Effector memory CD4-positive, alpha-beta T cell (primary cell): ENCODE results near the gene XRCC5.

ENCODE experiments used
- DNase-seq, 3 donors: peaks; one replicate each; pipeline ENCODE4 v3.0.0-alpha.2; 2020
- H3K27ac ChIP-seq: 2 replicates; pipeline ENCODE4 v1.7.0; 2013; ENCODE audit warnings: mild to moderate bottlenecking, low read length, moderate library complexity; ENCODE audit not compliant: insufficient read depth, poor library complexity, severe bottlenecking
- H3K27me3 ChIP-seq: replicated peaks from 2 replicates; pipeline ENCODE4 v1.7.0; 2013; ENCODE audit warnings: mild to moderate bottlenecking, low read length; ENCODE audit not compliant: insufficient read depth, control insufficient read depth, poor library complexity, severe bottlenecking
- H3K36me3 ChIP-seq: 2 replicates; pipeline ENCODE4 v1.7.0; 2013; ENCODE audit warnings: mild to moderate bottlenecking, low read length, moderate library complexity; ENCODE audit not compliant: control insufficient read depth, insufficient read depth
- H3K4me1 ChIP-seq: 2 replicates; pipeline ENCODE4 v1.7.0; 2013; ENCODE audit warnings: low read length, mild to moderate bottlenecking; ENCODE audit not compliant: control insufficient read depth, insufficient read depth, poor library complexity, severe bottlenecking
- H3K4me3 ChIP-seq: 2 replicates; pipeline ENCODE4 v1.7.0; 2013; ENCODE audit warnings: low read length, low read depth, mild to moderate bottlenecking; ENCODE audit not compliant: insufficient read depth, poor library complexity, severe bottlenecking
- H3K9me3 ChIP-seq: 2 replicates; pipeline ENCODE4 v1.7.0; 2013; ENCODE audit warnings: mild to moderate bottlenecking, low read length, moderate library complexity; ENCODE audit not compliant: control insufficient read depth

The XRCC5 gene

GRCh38 chr2:216104691-216105090 is 4.5 kb upstream of the XRCC5 start:
- Histone ChIP-seq H3K4me1 (no peaks in the 10 kb centered on the region), H3K9me3 (no peaks in the 10 kb centered on the region), H3K27me3 (no peaks in the 10 kb centered on the region), H3K36me3 (peaks cover 12% of the 10 kb centered on the region), H3K27ac (no peak overlapping the region), H3K4me3 (no peak overlapping the region)
- DNase-seq = no peak

GRCh38 chr2:216107320-216107719 is 1.8 kb upstream of the XRCC5 start:
- no peaks in the 10 kb centered on the region for H3K27me3 ChIP-seq
- peaks cover 13% of the 10 kb centered on the region for H3K36me3 ChIP-seq
- H3K27ac ChIP-seq = no peak overlapping the region
- no peak overlapping the region for H3K4me3 ChIP-seq
- DNase-seq = no peak
- no peaks in the 10 kb centered on the region for H3K9me3 ChIP-seq
- H3K4me1 ChIP-seq = peaks cover 4% of the 10 kb centered on the region

- Histone ChIP-seq H3K4me3 (no peak overlapping the region), H3K27me3 (no peaks in the 10 kb centered on the region), H3K27ac (no peak overlapping the region), H3K9me3 (no peaks in the 10 kb centered on the region), H3K36me3 (peaks cover 13% of the 10 kb centered on the region), H3K4me1 (peaks cover 4% of the 10 kb centered on the region)
- no peak for DNase-seq
Measured at GRCh38 chr2:216107760-216108159, 1.4 kb upstream of the XRCC5 start.

GRCh38 chr2:216108310-216108966 is 710 bp upstream of the XRCC5 start:
- H3K36me3 ChIP-seq = peaks cover 20% of the 10 kb centered on the region
- DNase-seq = no peak
- H3K27me3 ChIP-seq = no peaks in the 10 kb centered on the region
- peak overlapping the region; percentile 96 for H3K27ac ChIP-seq
- H3K4me3 ChIP-seq = no peak overlapping the region
- H3K9me3 ChIP-seq = no peaks in the 10 kb centered on the region
- peaks cover 4% of the 10 kb centered on the region for H3K4me1 ChIP-seq

DNA sequence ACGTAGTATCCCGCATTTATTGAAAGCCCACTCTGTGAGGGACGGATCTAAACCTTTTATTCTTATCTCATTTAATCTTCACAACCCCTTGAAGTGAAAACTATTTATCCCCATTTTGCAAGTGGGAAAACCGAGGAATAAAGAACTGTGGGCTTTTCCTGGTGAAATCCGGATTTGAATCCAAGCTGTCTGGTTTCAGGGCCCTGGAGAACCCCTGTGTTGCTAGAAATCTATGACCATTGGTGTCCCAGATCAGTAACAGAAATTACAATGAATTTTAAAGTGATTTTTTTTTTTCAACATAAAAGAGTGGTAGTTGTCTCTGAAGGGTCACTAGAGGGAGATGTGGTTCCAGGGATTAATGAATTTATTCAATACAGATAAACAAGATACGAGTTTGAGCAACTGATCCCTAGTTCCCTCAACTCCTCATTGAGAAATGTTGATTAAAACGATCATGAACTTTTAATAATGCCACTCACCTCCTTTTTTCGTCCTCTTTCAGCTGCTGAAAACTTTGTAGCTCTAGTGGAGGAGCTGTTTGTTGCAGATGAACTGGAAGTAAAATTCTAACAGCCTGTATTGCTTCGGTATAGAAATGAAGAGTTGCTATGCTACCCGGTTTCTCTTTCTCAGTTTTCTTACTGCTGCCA is 940 bp downstream of the XRCC5 start:
- no peak for DNase-seq
- Histone ChIP-seq H3K4me3 (peak overlapping the region; percentile 90), H3K4me1 (peaks cover 5% of the 10 kb centered on the region), H3K9me3 (no peaks in the 10 kb centered on the region), H3K36me3 (peaks cover 28% of the 10 kb centered on the region), H3K27ac (peak overlapping the region; percentile 96), H3K27me3 (no peaks in the 10 kb centered on the region)

- no peak for DNase-seq
- H3K4me3 ChIP-seq = peak overlapping the region; percentile 90
- peaks cover 9% of the 10 kb centered on the region for H3K4me1 ChIP-seq
Measured at GRCh38 chr2:216110620-216111019, 1.5 kb downstream of the XRCC5 start.

DNA sequence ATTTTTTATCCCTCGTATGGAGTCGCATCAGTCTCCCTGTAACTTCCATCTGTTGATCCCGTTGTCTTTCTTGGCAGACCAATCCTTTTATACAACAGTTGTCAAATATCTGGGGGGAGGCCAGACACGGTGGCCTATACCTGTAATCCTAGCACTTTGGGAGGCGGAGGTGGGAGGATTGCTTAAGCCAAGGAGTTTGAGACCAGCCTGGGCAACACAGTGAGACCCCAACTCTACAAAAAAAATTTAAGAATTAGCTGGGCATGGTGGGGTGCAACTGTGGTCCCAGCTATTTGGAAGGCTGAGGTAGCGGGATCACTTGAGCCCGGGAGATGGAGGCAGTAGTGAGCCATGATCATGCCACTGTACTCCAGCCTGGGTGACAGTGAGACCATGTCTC is 2.0 kb downstream of the XRCC5 start:
- Histone ChIP-seq H3K4me1 (peaks cover 9% of the 10 kb centered on the region), H3K27me3 (no peaks in the 10 kb centered on the region), H3K27ac (peak overlapping the region; percentile 96), H3K36me3 (peaks cover 31% of the 10 kb centered on the region), H3K9me3 (no peaks in the 10 kb centered on the region), H3K4me3 (no peak overlapping the region)
- no peak for DNase-seq

More at GRCh38 chr2:216110620-216111019, 1.5 kb downstream of the XRCC5 start:
- peak overlapping the region; percentile 96 for H3K27ac ChIP-seq
- H3K9me3 ChIP-seq = no peaks in the 10 kb centered on the region
- H3K27me3 ChIP-seq = no peaks in the 10 kb centered on the region
- H3K36me3 ChIP-seq = peaks cover 28% of the 10 kb centered on the region

DNA sequence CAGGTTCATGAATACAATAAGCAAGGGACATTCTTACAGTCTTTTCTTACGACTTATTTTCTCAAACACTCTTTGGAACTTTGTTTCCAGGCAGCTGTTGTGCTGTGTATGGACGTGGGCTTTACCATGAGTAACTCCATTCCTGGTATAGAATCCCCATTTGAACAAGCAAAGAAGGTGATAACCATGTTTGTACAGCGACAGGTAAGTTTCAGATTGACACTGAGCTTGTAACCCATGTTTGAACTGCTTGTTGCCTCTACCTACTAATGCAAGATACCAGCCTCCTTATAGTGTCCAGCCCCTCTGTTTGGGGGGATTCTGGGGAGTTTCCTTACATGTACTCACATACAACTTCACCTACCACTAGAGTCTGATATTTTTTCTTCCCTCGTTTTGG is 3.8 kb downstream of the XRCC5 start:
- DNase-seq = no peak
- peaks cover 12% of the 10 kb centered on the region for H3K4me1 ChIP-seq
- H3K4me3 ChIP-seq = no peak overlapping the region
- H3K27me3 ChIP-seq = no peaks in the 10 kb centered on the region
- peaks cover 46% of the 10 kb centered on the region for H3K36me3 ChIP-seq
- no peak overlapping the region for H3K27ac ChIP-seq
- no peaks in the 10 kb centered on the region for H3K9me3 ChIP-seq

DNA sequence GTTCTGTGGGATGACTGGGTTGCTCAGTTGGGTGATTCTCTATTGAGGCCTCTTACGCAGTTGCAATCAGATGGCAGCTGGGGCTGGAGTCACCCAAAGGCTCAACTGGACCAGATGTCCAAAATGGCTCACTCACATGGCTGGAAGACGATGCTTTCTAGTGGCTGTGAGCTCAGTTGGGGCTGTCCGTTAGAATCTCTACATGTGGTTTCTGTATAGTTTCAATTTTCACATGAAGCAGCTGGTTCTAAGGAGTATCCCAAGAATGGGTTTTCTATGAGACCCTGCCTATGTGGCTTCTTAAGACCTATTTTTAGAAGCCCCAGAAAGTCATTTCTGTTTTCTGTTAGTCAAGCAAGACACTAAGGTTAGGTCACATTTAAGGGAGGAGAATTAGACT is 4.4 kb downstream of the XRCC5 start:
- no peak for DNase-seq
- Histone ChIP-seq H3K27ac (no peak overlapping the region), H3K27me3 (no peaks in the 10 kb centered on the region), H3K36me3 (peaks cover 52% of the 10 kb centered on the region), H3K4me3 (no peak overlapping the region), H3K4me1 (peaks cover 12% of the 10 kb centered on the region), H3K9me3 (no peaks in the 10 kb centered on the region)

GRCh38 chr2:216114382-216114713 is 5.2 kb downstream of the XRCC5 start:
- Histone ChIP-seq H3K27ac (peak overlapping the region; percentile 38), H3K4me1 (peaks cover 17% of the 10 kb centered on the region), H3K36me3 (peaks cover 59% of the 10 kb centered on the region), H3K4me3 (no peak overlapping the region), H3K9me3 (no peaks in the 10 kb centered on the region), H3K27me3 (no peaks in the 10 kb centered on the region)
- peak in 1 of 3 donors; percentile 1 for DNase-seq
